Measurements from ENCODE around the gene ZNF595.
A peak's percentile ranks its signal among the peaks of the same experiment; 100 is the strongest.
"Not testable (repeated sequence)": the region's sequence is repeated elsewhere in the genome, so short reads cannot be mapped to it uniquely, and the experiment has no call there.

Gene ZNF595

DNA sequence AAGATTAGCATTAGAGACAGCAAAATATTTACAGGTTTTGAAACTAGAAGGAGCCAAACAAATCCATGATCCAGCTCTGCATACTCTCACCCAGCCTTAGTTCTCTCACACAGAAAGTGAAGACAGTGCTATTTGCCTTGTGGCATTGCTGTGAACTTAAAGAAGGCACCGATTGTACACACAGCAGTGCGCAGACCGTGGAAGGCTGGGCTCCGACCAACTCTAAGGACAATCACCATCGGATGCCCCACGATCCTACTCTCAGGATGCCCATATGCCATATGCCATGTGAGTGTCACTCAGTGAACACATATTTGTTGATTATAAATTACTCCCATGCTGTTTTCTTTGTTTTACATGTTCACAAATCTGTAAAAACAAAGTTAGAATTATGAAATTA is 19.8 kb upstream of the ZNF595 start:
- H3K4me1 ChIP-seq (ENCODE audit: control insufficient read depth, insufficient read depth, low read length, poor library complexity, severe bottlenecking); H3K9me3 ChIP-seq (ENCODE audit: control insufficient read depth, low read length); H3K4me3 ChIP-seq (ENCODE audit: extremely low read depth, insufficient read depth, low read length, poor library complexity, severe bottlenecking); H3K27ac ChIP-seq (ENCODE audit: low read depth, low read length, severe bottlenecking); H3K36me3 ChIP-seq (ENCODE audit: control insufficient read depth, insufficient read depth, low read length): not testable (repeated sequence)
- no CpG with 5 or more reads among the region's 6 CpGs for WGBS, 2 experiments (ENCODE audit: insufficient coverage in 2 of 2)

DNA sequence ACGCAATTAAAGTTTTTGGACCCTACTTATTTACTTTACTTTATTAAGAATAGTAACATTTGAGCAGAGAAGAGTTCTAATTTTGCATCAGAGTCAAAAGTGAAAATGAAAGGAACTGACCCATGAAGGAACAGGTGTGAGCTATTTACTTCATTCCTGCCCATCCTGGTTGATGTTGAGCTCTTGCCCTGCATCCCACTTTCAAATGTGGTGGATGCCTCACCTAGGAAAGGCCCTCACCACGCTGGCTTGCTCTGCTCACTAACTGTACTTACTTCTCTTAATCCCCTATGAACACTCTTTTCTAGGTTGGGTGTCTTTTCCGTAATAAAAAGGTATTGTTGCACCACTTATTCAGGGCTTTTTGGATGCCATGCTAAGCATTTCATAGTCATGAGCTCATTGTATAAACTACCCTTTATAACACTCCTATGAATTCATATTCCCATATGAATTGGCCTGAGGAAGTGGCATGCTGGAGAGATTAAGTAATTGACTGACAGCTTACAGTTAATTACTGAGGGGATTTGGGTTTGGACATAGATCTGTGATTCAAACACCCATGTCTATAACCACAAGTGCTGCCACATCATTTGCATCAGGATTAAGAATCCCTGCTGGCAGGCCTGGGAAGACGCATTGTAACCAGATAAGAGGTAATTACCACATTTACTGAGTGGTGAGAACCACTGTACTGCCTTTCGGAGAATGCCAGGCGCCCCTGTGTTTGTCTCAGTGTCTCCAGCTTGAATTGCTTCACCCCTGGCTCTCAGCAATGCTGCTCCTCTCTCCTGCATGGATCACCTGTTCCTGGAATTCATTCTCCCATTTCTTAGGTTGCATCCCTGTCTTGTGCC is 16.3 kb upstream of the ZNF595 start:
- H3K36me3 ChIP-seq (ENCODE audit: control insufficient read depth, insufficient read depth, low read length); H3K4me3 ChIP-seq (ENCODE audit: extremely low read depth, insufficient read depth, low read length, poor library complexity, severe bottlenecking); H3K9me3 ChIP-seq (ENCODE audit: control insufficient read depth, low read length); H3K27ac ChIP-seq (ENCODE audit: low read depth, low read length, severe bottlenecking); H3K4me1 ChIP-seq (ENCODE audit: control insufficient read depth, insufficient read depth, low read length, poor library complexity, severe bottlenecking): not testable (repeated sequence)
- no CpG with 5 or more reads among the region's 6 CpGs for WGBS, 2 experiments (ENCODE audit: insufficient coverage in 2 of 2)

DNA sequence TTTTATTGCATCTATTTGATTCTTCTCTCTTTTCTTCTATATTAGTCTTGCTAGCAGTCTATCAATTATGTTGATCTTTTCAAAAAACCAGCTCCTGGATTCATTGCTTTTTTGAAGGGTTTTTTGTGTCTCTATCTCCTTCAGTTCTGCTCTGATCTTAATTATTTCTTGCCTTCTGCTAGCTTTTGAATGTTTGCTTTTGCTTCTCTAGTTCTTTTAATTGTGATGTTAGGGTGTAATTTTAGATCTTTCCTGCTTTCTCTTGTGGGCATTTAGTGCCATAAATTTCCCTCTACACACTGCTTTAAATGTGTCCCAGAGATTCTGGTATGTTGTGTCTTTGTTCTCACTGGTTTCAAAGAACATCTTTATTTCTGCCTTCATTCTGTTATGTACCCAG is 14.9 kb upstream of the ZNF595 start:
- H3K36me3 ChIP-seq (ENCODE audit: control insufficient read depth, insufficient read depth, low read length); H3K27ac ChIP-seq (ENCODE audit: low read depth, low read length, severe bottlenecking); H3K4me1 ChIP-seq (ENCODE audit: control insufficient read depth, insufficient read depth, low read length, poor library complexity, severe bottlenecking): not testable (repeated sequence)

DNA sequence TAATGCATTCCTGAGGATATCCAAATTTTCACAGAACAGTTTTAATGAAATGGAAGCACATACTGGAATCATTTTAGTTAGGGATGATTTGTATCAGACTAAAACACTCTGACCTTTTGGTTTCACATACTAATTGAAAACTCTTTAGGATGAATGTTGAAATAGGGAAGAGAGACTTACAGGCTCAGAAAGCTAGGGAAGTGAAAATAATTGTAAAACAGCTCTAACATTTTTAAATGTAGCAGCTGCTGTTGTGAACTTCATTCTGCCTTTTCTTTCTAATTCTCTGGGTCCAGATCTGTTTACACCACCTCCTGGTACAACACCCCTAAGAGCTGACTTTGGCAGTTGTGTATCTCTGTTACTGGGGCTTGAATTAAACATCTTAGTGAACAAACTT is 9.7 kb upstream of the ZNF595 start:
- H3K4me1 ChIP-seq (ENCODE audit: control insufficient read depth, insufficient read depth, low read length, poor library complexity, severe bottlenecking); H3K4me3 ChIP-seq (ENCODE audit: extremely low read depth, insufficient read depth, low read length, poor library complexity, severe bottlenecking); H3K27ac ChIP-seq (ENCODE audit: low read depth, low read length, severe bottlenecking); H3K9me3 ChIP-seq (ENCODE audit: control insufficient read depth, low read length); H3K36me3 ChIP-seq (ENCODE audit: control insufficient read depth, insufficient read depth, low read length): not testable (repeated sequence)

More for the DNA sequence above, 14.9 kb upstream of the ZNF595 start:
- H3K4me3 ChIP-seq (ENCODE audit: extremely low read depth, insufficient read depth, low read length, poor library complexity, severe bottlenecking); H3K9me3 ChIP-seq (ENCODE audit: control insufficient read depth, low read length): not testable (repeated sequence)

DNA sequence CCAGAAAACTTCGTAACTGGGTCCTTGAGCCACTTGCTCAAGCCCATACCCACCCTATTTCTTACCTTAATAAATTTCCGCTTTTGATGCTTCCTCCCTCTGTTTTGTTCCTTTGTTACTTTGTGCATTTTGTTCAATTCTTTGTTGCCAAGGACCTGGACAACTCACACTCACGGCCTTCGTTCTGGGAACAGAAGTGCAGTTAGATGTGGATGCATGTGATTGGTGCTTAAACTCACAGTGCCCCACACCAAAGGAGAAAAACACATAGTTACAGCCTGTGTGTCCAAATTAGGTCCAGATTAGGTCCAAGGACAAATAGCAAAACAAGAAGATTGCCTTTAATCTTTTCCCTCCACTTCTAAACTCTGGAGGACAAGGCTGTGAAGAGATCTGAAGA is 1.9 kb upstream of the ZNF595 start:
- not testable (repeated sequence) for H3K4me1 ChIP-seq (ENCODE audit: control insufficient read depth, insufficient read depth, low read length, poor library complexity, severe bottlenecking); H3K36me3 ChIP-seq (ENCODE audit: control insufficient read depth, insufficient read depth, low read length); H3K27ac ChIP-seq (ENCODE audit: low read depth, low read length, severe bottlenecking); H3K4me3 ChIP-seq (ENCODE audit: extremely low read depth, insufficient read depth, low read length, poor library complexity, severe bottlenecking)
- peaks cover 10% of the 10 kb centered on the region for H3K9me3 ChIP-seq (ENCODE audit: control insufficient read depth, low read length)
- no CpG with 5 or more reads among the region's 4 CpGs for WGBS, 2 experiments (ENCODE audit: insufficient coverage in 2 of 2)

DNA sequence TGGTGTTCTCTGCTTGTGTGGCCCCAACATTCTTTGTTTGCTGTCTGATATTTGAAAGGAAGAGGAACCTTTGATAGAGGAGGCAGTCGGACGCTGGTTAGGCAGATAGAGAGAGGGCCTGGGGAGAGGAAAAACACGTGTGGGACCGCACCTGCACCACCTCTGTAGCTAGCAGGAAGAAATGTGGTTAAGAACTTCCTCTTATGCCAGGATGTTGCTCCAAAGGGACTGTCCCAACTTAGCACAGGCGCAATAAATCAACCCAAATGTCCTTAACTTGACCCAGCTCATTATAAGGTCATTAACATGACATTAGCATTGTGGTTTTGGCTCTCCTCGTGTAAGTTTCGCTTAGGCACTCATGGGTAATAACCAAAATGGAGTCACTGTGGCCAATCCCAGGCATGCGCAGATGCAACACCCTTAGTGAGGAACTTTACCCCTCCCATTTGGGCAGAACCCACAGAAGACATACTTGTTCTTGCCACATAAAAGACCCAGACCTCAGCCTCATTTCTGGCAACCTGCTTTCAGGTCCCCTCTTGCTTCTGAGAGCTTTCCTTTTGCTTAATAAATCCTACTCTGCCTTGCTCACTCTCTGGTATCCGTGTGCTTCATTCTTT is 1.4 kb upstream of the ZNF595 start:
- 40% methylated on average over 2 of the region's 9 CpGs; no CpG with 5 or more reads in 1 of the 2 experiments for WGBS, 2 experiments (ENCODE audit: insufficient coverage in 2 of 2)
- not testable (repeated sequence) for H3K36me3 ChIP-seq (ENCODE audit: control insufficient read depth, insufficient read depth, low read length); H3K4me1 ChIP-seq (ENCODE audit: control insufficient read depth, insufficient read depth, low read length, poor library complexity, severe bottlenecking); H3K4me3 ChIP-seq (ENCODE audit: extremely low read depth, insufficient read depth, low read length, poor library complexity, severe bottlenecking); H3K27ac ChIP-seq (ENCODE audit: low read depth, low read length, severe bottlenecking)
- H3K9me3 ChIP-seq (ENCODE audit: control insufficient read depth, low read length), result peaks cover 10% of the 10 kb centered on the region

DNA sequence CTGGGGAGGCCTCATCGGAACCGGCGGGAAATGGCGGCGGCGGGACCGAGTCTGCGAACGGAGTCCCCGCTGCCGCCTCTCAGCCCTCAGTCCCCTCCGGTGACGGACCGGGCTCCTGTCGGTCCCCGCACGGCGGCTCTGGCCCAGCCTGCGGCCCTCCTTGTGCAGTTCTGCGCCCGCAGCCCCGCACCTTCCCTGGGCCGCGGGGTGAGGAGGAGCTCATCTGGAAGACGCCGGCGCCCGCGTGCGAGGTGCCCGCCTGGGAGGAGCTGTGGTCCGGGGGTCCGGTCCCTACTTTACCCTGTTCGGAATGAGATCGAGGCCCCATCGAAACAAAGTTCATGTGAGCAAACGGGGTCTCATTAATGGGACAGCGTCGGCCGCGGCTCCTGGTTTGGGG is 400 bp downstream of the ZNF595 start:
- no CpG with 5 or more reads among the region's 41 CpGs for WGBS, 2 experiments (ENCODE audit: insufficient coverage in 2 of 2)
- not testable (repeated sequence) for H3K27ac ChIP-seq (ENCODE audit: low read depth, low read length, severe bottlenecking)
- peak overlapping the region; percentile 25 for H3K4me3 ChIP-seq (ENCODE audit: extremely low read depth, insufficient read depth, low read length, poor library complexity, severe bottlenecking)

DNA sequence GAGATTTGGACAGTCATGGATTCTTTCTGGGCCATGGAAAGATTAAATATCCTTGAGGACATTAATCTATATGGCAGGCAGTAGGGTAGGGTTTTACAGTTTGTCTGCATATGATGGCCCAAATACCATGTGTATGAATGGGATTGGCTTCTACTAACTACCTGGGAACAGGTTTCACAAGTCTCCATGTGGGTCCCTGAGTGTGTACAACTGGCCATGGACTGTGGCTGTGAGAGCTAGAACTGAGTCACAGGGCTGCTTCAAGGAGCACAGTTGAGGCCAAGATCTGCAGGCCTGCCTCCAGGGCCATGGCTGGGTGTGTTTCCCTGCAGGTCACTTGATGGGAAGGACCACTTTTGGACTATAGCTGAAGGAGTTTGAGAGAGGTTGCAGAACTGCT is 11.6 kb downstream of the ZNF595 start:
- Histone ChIP-seq H3K36me3 (ENCODE audit: control insufficient read depth, insufficient read depth, low read length) (peaks cover 10% of the 10 kb centered on the region), H3K9me3 (ENCODE audit: control insufficient read depth, low read length) (peaks cover 16% of the 10 kb centered on the region)
- not testable (repeated sequence) for H3K4me1 ChIP-seq (ENCODE audit: control insufficient read depth, insufficient read depth, low read length, poor library complexity, severe bottlenecking); H3K4me3 ChIP-seq (ENCODE audit: extremely low read depth, insufficient read depth, low read length, poor library complexity, severe bottlenecking); H3K27ac ChIP-seq (ENCODE audit: low read depth, low read length, severe bottlenecking)

More for the DNA sequence above, 400 bp downstream of the ZNF595 start:
- peaks cover 10% of the 10 kb centered on the region for H3K9me3 ChIP-seq (ENCODE audit: control insufficient read depth, low read length)
- not testable (repeated sequence) for H3K36me3 ChIP-seq (ENCODE audit: control insufficient read depth, insufficient read depth, low read length); H3K4me1 ChIP-seq (ENCODE audit: control insufficient read depth, insufficient read depth, low read length, poor library complexity, severe bottlenecking)

DNA sequence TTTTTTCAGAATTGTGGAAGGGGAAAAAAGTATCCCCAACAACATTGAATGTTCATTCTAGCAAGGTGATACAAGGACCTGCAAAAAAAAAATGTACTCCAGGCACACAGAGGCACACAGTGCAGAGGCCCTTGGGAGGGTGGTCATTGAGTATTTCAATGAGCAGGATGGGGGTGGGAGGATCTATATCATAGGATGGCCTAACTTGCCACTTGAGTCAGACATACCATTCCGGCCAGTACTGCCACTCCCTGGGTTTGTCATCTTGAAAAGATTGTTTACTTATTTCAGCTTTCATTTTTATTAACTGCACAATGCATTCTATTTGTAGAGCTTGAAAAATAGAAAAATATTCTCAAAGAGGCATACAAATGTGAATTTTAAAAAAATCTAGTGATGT is 18.7 kb downstream of the ZNF595 start:
- Histone ChIP-seq H3K27ac (ENCODE audit: low read depth, low read length, severe bottlenecking) (no peak overlapping the region), H3K36me3 (ENCODE audit: control insufficient read depth, insufficient read depth, low read length) (peaks cover 40% of the 10 kb centered on the region), H3K4me3 (ENCODE audit: extremely low read depth, insufficient read depth, low read length, poor library complexity, severe bottlenecking) (no peak overlapping the region), H3K4me1 (ENCODE audit: control insufficient read depth, insufficient read depth, low read length, poor library complexity, severe bottlenecking) (no peaks in the 10 kb centered on the region), H3K9me3 (ENCODE audit: control insufficient read depth, low read length) (peaks cover 62% of the 10 kb centered on the region)
- WGBS, 2 experiments (ENCODE audit: insufficient coverage in 2 of 2), result no CpG with 5 or more reads among the region's 1 CpG

DNA sequence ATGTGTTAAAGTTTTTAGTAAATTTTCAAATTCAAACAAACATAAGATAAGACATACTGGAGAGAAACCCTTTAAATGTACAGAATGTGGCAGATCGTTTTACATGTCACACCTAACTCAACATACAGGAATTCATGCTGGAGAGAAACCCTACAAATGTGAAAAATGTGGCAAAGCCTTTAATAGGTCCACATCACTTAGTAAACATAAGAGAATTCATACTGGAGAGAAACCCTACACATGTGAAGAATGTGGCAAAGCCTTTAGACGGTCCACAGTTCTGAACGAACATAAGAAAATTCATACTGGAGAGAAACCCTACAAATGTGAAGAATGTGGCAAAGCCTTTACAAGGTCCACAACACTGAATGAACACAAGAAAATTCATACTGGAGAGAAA is 32.8 kb downstream of the ZNF595 start:
- Histone ChIP-seq H3K4me3 (ENCODE audit: extremely low read depth, insufficient read depth, low read length, poor library complexity, severe bottlenecking) (no peak overlapping the region), H3K36me3 (ENCODE audit: control insufficient read depth, insufficient read depth, low read length) (peaks cover 11% of the 10 kb centered on the region), H3K27ac (ENCODE audit: low read depth, low read length, severe bottlenecking) (no peak overlapping the region), H3K9me3 (ENCODE audit: control insufficient read depth, low read length) (peaks cover 61% of the 10 kb centered on the region), H3K4me1 (ENCODE audit: control insufficient read depth, insufficient read depth, low read length, poor library complexity, severe bottlenecking) (no peaks in the 10 kb centered on the region)
- WGBS, 2 experiments (ENCODE audit: insufficient coverage in 2 of 2), result 100% methylated on average over 1 of the region's 3 CpGs; no CpG with 5 or more reads in 1 of the 2 experiments

DNA sequence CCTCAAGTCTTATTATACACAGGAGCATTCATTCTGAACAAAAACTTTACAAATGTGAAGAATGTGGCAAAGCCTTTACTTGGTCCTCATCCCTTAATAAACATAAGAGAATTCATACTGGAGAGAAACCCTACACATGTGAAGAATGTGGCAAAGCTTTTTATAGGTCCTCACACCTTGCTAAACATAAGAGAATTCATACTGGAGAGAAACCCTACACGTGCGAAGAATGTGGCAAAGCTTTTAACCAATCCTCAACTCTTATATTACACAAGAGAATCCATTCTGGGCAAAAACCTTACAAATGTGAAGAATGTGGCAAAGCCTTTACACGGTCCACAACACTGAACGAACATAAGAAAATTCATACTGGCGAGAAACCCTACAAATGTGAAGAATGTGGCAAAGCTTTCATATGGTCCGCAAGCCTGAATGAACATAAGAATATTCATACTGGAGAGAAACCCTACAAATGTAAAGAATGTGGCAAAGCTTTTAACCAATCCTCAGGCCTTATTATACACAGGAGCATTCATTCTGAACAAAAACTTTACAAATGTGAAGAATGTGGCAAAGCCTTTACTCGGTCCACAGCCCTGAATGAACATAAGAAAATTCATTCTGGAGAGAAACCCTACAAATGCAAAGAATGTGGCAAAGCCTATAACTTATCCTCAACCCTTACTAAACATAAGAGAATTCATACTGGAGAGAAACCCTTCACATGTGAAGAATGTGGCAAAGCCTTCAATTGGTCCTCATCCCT is 33.6 kb downstream of the ZNF595 start:
- WGBS, 2 experiments (ENCODE audit: insufficient coverage in 2 of 2), result 74% methylated on average over 4 of the region's 7 CpGs; no CpG with 5 or more reads in 1 of the 2 experiments
- peaks cover 11% of the 10 kb centered on the region for H3K36me3 ChIP-seq (ENCODE audit: control insufficient read depth, insufficient read depth, low read length)

More for the DNA sequence above, 33.6 kb downstream of the ZNF595 start:
- H3K4me3 ChIP-seq (ENCODE audit: extremely low read depth, insufficient read depth, low read length, poor library complexity, severe bottlenecking); H3K4me1 ChIP-seq (ENCODE audit: control insufficient read depth, insufficient read depth, low read length, poor library complexity, severe bottlenecking); H3K27ac ChIP-seq (ENCODE audit: low read depth, low read length, severe bottlenecking): not testable (repeated sequence)
- H3K9me3 ChIP-seq (ENCODE audit: control insufficient read depth, low read length), result peaks cover 67% of the 10 kb centered on the region

All from mesodermal cell (in vitro differentiated cells).